ENCODE data around the gene KHDRBS2.
"Not testable (repeated sequence)": the region's sequence is repeated elsewhere in the genome, so short reads cannot be mapped to it uniquely, and the experiment has no call there.

KHDRBS2 gene

DNA sequence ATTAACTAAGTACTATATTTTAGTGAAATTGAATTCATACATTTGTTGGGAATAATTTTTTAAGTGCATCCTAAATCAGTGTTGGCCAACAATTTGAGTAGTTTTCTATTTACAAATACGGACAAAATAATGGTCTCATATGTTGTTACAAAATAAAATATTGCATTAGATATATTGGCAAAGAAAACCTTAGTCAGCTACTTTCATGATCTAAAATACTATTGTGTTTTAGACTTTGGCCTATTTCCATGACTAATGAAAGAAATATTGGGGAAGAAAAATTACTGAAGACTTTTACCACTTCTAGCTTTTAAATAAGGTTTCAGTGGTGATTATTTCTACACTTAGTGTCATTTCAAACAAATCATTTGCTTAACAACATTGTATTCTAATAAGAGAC lies 498.0 kb downstream of the KHDRBS2 start:
- DNase-seq (ENCODE audit: extremely low spot score), result no peak
- CTCF ChIA-PET, result no interaction called here
- POLR2A ChIA-PET, result no interaction called here
- TF ChIP-seq TARDBP (IDR thresholded peaks at IDR 0.05), result no peak
- TF ChIP-seq ELF4 (IDR thresholded peaks at IDR 0.05), result no peak
- TF ChIP-seq SUZ12 (IDR thresholded peaks at IDR 0.05), result no peak
- TF ChIP-seq PKNOX1 (IDR thresholded peaks at IDR 0.05), result no peak
- no peak for TF ChIP-seq L3MBTL2 (conservative IDR thresholded peaks at IDR 0.05)
- no peak for TF ChIP-seq NFRKB (IDR thresholded peaks at IDR 0.05)
- no peak for TF ChIP-seq HDGF (IDR thresholded peaks at IDR 0.05; ENCODE audit: borderline replicate concordance)
- no peak for TF ChIP-seq FOXA1 (IDR thresholded peaks at IDR 0.05)

DNA sequence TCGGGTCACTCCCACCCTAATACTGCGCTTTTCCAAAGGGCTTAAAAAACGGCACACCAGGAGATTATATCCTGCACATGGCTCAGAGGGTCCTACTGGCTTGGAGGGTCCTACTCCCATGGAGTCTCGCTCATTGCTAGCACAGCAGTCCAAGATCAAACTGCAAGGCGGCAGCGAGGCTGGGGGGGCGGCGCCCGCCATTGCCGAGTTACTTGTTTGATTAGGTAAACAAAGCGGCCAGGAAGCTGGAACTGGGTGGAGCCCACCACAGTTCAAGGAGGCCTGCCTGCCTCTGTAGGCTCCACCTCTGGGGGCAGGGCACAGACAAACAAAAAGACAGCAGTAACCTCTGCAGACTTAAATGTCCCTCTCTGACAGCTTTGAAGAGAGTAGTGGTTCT lies 516.6 kb downstream of the KHDRBS2 start:
- DNase-seq (ENCODE audit: extremely low spot score); POLR2A ChIA-PET; CTCF ChIA-PET: not testable (repeated sequence)

- POLR2A ChIA-PET, result no interaction called here
Measured at GRCh38 chr6:61755739-61756138, 530.3 kb downstream of the KHDRBS2 start.

DNA sequence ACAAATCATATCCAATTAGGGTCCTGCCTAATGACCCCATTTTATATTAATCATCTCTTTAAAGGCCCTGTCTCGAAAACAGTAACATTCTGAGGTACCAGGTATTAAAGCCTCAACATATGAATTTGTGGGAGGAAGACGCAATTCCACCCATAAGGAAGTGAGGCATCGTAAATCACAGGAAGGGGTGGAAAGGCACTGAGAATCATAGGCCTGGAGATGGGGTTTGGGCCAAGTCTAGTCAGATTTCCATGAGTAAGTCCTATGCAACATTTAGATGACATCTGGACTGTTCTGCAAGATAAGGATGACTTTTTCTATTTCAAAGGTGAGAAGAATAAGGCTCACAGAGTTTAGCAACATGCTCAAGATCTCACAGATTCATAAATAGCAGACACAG lies 534.0 kb downstream of the KHDRBS2 start:
- CTCF ChIA-PET, result interaction anchor here (0.7 kb wide), 1 partner anchor 81 kb away, joined by 6 read pairs; no protein-coding TSS in a partner anchor

More at GRCh38 chr6:61755739-61756138, 530.3 kb downstream of the KHDRBS2 start:
- TF ChIP-seq NFRKB (IDR thresholded peaks at IDR 0.05), result no peak
- CTCF ChIA-PET, result no interaction called here
- DNase-seq (ENCODE audit: extremely low spot score), result no peak

DNA sequence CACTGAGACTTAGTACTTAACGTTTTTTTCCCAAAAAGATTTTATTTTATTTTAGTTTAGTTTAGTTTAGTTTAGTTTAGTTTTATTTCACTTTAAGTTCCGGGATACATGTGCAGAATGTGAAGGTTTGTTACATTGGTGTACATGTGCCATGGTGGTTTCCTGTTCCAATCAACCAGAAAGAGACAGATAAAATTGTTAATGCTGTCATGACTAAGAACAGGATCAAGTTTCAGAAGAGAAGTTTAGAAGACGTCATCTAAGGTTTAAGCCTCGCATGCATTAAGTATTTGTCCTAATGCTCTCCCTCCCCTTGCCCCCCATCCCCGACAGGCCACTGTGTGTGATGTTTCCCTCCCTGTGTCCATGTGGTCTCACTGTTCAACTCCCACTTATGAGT lies 540.0 kb downstream of the KHDRBS2 start:
- CTCF ChIA-PET, result no interaction called here
- POLR2A ChIA-PET, result no interaction called here
- TF ChIP-seq PKNOX1 (IDR thresholded peaks at IDR 0.05) (no peak), CTBP1 (IDR thresholded peaks at IDR 0.05; ENCODE audit: borderline replicate concordance) (no peak), FOXM1 (IDR thresholded peaks at IDR 0.05; ENCODE audit: borderline replicate concordance) (no peak), LEF1 (IDR thresholded peaks at IDR 0.05; ENCODE audit: borderline replicate concordance) (no peak), ELF4 (IDR thresholded peaks at IDR 0.05) (no peak), BHLHE40 (IDR thresholded peaks at IDR 0.05; ENCODE audit: borderline replicate concordance) (no peak), FOXK2 (IDR thresholded peaks at IDR 0.05) (no peak), ZNF384 (IDR thresholded peaks at IDR 0.05) (no peak)
- no peak for DNase-seq (ENCODE audit: extremely low spot score)

More for the DNA sequence above, 534.0 kb downstream of the KHDRBS2 start:
- TF ChIP-seq CTBP1 (IDR thresholded peaks at IDR 0.05; ENCODE audit: borderline replicate concordance), result no peak
- no peak for TF ChIP-seq BHLHE40 (IDR thresholded peaks at IDR 0.05; ENCODE audit: borderline replicate concordance)
- TF ChIP-seq ELF4 (IDR thresholded peaks at IDR 0.05), result no peak
- no peak for TF ChIP-seq PKNOX1 (IDR thresholded peaks at IDR 0.05)
- no peak for TF ChIP-seq ARNT (IDR thresholded peaks at IDR 0.05)
- TF ChIP-seq FOXA1 (IDR thresholded peaks at IDR 0.05), result no peak
- no peak for TF ChIP-seq L3MBTL2 (conservative IDR thresholded peaks at IDR 0.05)
- TF ChIP-seq HDGF (IDR thresholded peaks at IDR 0.05; ENCODE audit: borderline replicate concordance), result no peak
- TF ChIP-seq TARDBP (IDR thresholded peaks at IDR 0.05), result no peak
- no peak for DNase-seq (ENCODE audit: extremely low spot score)
- POLR2A ChIA-PET, result no interaction called here

GRCh38 chr6:61711849-61712248 lies 574.2 kb downstream of the KHDRBS2 start:
- CTCF ChIA-PET, result interaction anchor here (0.6 to 0.7 kb wide), 2 partner anchors 22 to 174 kb away, joined by 3 read pairs; no protein-coding TSS in a partner anchor
- no peak for DNase-seq (ENCODE audit: extremely low spot score)
- POLR2A ChIA-PET, result no interaction called here
- TF ChIP-seq ELF4 (IDR thresholded peaks at IDR 0.05) (no peak), FOXM1 (IDR thresholded peaks at IDR 0.05; ENCODE audit: borderline replicate concordance) (no peak), SUZ12 (IDR thresholded peaks at IDR 0.05) (no peak), LEF1 (IDR thresholded peaks at IDR 0.05; ENCODE audit: borderline replicate concordance) (no peak), FOXK2 (IDR thresholded peaks at IDR 0.05) (no peak), BHLHE40 (IDR thresholded peaks at IDR 0.05; ENCODE audit: borderline replicate concordance) (no peak), ZNF384 (IDR thresholded peaks at IDR 0.05) (no peak), FOXA1 (IDR thresholded peaks at IDR 0.05) (no peak), CTBP1 (IDR thresholded peaks at IDR 0.05; ENCODE audit: borderline replicate concordance) (no peak), PKNOX1 (IDR thresholded peaks at IDR 0.05) (no peak), SP1 (IDR thresholded peaks at IDR 0.05) (no peak), TARDBP (IDR thresholded peaks at IDR 0.05) (no peak), ARNT (IDR thresholded peaks at IDR 0.05) (no peak), HDGF (IDR thresholded peaks at IDR 0.05; ENCODE audit: borderline replicate concordance) (no peak), L3MBTL2 (conservative IDR thresholded peaks at IDR 0.05) (no peak), NFRKB (IDR thresholded peaks at IDR 0.05) (no peak)

- no peak for TF ChIP-seq SUZ12 (IDR thresholded peaks at IDR 0.05)
- no peak for TF ChIP-seq FOXK2 (IDR thresholded peaks at IDR 0.05)
- no peak for TF ChIP-seq HDGF (IDR thresholded peaks at IDR 0.05; ENCODE audit: borderline replicate concordance)
- no peak for TF ChIP-seq CTBP1 (IDR thresholded peaks at IDR 0.05; ENCODE audit: borderline replicate concordance)
- no peak for TF ChIP-seq FOXM1 (IDR thresholded peaks at IDR 0.05; ENCODE audit: borderline replicate concordance)
- TF ChIP-seq ARNT (IDR thresholded peaks at IDR 0.05), result no peak
- TF ChIP-seq TARDBP (IDR thresholded peaks at IDR 0.05), result no peak
- no peak for TF ChIP-seq ZNF384 (IDR thresholded peaks at IDR 0.05)
- no peak for TF ChIP-seq L3MBTL2 (conservative IDR thresholded peaks at IDR 0.05)
- TF ChIP-seq LEF1 (IDR thresholded peaks at IDR 0.05; ENCODE audit: borderline replicate concordance), result no peak
- no peak for TF ChIP-seq SP1 (IDR thresholded peaks at IDR 0.05)
- TF ChIP-seq ELF4 (IDR thresholded peaks at IDR 0.05), result no peak
- no peak for TF ChIP-seq PKNOX1 (IDR thresholded peaks at IDR 0.05)
- TF ChIP-seq BHLHE40 (IDR thresholded peaks at IDR 0.05; ENCODE audit: borderline replicate concordance), result no peak
- POLR2A ChIA-PET, result no interaction called here
- CTCF ChIA-PET, result no interaction called here
- no peak for DNase-seq (ENCODE audit: extremely low spot score)
Measured at GRCh38 chr6:61688165-61688564, 597.9 kb downstream of the KHDRBS2 start.
